ENCODE results near the gene RAI1. TPM values are rescaled to one million over a fixed set of nuclear protein-coding genes. Genes with fewer than 3 reads are reported as not detected.

The RAI1 gene
- polyA plus RNA-seq, 4 donors: 19.4 to 41.6 (median 24.3) TPM

GRCh38 chr17:17810084-17810894 is 129.0 kb downstream of the RAI1 start:
- peak in 2 of 4 donors; percentile 53 to 71 for DNase-seq (ENCODE audit: low read depth in 4 of 4, low spot score in 3 of 4)

GRCh38 chr17:17810895-17811248 is 129.6 kb downstream of the RAI1 start:
- DNase-seq (ENCODE audit: low read depth in 4 of 4, low spot score in 3 of 4): no peak

DNA sequence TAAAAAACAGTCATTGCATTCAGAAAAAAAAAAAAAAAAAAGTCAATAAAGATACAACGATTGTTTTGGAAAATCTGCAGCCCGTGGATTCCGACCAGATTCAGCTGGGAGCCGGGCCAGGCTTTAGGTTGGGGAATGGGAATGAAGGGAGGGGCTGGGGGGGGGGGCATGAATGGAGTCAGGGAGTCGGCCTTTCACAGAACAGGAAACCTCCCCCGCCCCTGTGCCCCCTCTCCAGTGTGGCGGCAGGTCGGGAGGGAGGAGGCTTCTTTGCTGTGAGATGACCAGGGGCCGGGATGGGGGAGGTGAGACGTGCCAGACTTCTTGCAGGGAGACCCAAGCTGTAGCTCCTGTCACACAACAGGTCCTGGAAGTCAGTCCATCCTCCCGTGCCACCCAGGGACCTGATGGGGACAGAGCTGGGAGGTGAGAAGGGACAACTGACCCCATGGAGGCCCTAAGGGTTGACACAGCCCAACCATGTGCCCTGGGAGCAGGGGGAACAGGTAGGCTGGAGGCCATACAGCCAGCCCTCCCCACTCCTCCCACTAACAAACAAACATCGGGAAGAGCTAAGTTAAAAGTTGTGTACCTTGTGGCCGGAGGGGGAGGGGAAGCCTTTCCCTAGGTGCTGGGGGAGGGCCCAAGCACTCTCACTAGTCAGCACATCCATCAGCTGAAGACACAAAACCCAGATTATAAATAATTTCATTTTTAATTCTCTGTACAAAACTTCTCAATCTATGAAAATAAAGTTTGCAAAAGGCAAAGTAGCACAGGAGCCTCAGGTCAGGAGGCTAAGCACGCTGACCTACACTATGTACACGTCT is 130.3 kb downstream of the RAI1 start:
- peak in 1 of 4 donors; percentile 48 for DNase-seq (ENCODE audit: low read depth in 4 of 4, low spot score in 3 of 4)

- no peak for DNase-seq (ENCODE audit: low read depth in 4 of 4, low spot score in 3 of 4)
Measured at GRCh38 chr17:17812211-17813054, 131.2 kb downstream of the RAI1 start.

- DNase-seq (ENCODE audit: low read depth in 4 of 4, low spot score in 3 of 4): no peak
Measured at GRCh38 chr17:17813055-17813724, 131.9 kb downstream of the RAI1 start.

- DNase-seq (ENCODE audit: low read depth in 4 of 4, low spot score in 3 of 4): no peak
Measured at GRCh38 chr17:17813725-17814095, 132.5 kb downstream of the RAI1 start.

DNA sequence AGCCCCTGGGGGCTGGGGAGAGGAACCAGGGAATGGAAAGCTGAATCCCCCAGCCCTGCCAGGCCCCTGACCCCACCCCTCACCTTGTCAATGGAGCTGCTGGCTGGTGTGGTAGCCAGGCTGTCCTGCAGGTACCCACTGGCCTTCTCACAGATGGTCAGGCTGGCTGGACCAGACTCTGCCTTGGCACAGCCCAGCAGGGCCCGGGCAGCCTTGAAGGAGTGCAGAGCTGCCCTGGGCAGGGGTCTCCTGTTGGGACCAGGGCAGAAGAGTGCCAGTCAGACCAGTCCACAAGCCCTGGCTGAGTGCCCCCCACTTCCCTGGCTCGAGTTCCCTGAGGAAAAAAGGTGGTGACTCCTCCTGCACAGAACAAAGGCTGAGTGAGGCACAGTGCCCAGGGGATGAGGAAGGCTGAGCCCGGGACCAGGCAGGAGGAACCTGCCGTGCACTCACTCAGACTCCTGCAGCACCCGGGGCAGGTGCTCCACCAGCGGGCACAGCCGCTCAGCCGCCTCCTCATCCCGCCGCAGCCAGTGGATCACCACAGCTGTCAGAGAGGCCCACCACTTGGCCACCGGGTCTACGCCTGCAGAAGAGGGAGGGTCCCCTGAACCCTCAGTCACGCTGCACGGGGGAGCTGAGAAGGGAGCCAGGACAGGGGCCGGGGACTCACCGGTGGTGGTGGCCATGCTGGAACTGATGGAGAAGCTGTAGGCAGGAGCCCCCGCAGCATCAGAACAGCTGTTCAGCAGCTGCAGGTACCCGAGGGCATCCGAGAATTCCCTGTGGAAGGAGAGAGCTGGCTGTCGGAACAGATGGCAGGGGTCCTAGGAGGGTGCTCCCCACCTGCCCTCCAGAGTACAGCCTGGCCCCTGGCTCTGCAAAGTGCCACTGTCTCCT is 133.2 kb downstream of the RAI1 start:
- no peak for DNase-seq (ENCODE audit: low read depth in 4 of 4, low spot score in 3 of 4)

DNA sequence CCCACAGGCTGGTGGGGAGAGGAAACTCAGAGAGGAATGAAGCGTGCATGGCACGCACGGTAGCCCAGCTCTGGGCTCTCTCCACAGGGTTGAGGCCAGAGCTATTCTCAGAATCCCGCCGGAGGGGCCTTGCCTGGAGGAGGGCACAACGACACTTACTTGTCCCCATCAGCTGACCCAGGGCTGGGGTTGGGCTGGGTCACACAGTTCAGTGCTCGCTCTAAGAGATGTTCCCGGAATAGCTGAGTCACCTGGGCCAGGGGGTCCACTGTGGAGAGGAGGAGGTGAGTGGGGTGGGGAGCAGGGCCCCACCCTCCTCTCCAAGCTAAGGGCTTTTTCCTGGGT is 133.8 kb downstream of the RAI1 start:
- no peak for DNase-seq (ENCODE audit: low read depth in 4 of 4, low spot score in 3 of 4)

- DNase-seq (ENCODE audit: low read depth in 4 of 4, low spot score in 3 of 4): no peak
Measured at GRCh38 chr17:17815436-17816200, 134.4 kb downstream of the RAI1 start.

DNA sequence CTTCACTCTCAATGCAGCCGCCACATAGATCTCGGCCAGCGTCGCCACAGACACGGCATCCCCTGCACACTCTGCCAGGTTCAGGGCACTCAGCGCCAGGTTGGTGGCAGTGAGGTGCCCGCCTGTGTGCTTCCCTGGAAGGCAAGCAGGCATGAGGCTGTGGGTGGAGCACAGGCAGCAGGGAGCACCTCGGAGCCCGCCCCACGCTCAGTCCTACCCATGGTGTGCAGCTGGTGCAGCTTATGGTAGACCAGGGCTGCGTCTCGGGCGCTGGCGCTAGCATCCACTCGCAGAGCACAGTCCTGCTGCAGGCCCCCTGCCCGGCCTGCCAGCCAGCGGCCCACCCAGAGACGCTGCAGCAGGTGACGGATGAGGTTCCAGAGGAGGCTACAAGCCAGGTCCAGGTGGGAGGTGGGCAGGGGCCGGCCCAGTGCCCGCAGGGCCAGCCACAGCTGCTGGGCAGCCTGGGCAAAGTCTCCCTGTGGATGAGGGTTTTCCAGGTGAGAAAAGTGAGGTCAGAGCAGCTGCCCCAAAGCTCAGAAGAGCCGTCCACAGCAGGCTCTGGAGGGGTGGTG is 135.1 kb downstream of the RAI1 start:
- no peak for DNase-seq (ENCODE audit: low read depth in 4 of 4, low spot score in 3 of 4)

GRCh38 chr17:17816831-17817551 is 135.7 kb downstream of the RAI1 start:
- no peak for DNase-seq (ENCODE audit: low read depth in 4 of 4, low spot score in 3 of 4)

- no peak for DNase-seq (ENCODE audit: low read depth in 4 of 4, low spot score in 3 of 4)
Measured at GRCh38 chr17:17817552-17817947, 136.3 kb downstream of the RAI1 start.

DNA sequence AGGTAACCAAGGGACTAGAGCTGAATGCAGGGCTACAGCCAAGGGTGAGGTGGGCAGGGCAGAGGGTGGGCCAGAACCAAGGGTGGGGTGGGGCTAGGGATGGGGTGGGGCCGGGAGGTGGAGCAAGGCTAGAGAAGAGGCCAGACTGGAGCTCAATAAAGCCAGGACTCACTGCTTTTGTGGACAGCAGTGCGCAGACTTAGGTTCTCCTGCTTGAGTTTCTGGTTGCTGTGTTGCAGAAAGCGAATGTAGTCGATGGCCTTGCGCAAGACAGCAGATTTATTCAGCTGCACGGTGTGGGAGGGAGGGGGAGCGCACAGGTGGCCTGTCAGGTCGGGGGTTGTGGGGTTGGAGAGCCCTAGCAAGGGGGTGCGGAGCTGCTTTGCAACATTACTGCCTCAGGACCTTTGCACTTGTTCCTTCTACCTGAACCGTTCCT is 136.8 kb downstream of the RAI1 start:
- DNase-seq (ENCODE audit: low read depth in 4 of 4, low spot score in 3 of 4): no peak

- DNase-seq (ENCODE audit: low read depth in 4 of 4, low spot score in 3 of 4): no peak
Measured at GRCh38 chr17:17819111-17819510, 137.9 kb downstream of the RAI1 start.

DNA sequence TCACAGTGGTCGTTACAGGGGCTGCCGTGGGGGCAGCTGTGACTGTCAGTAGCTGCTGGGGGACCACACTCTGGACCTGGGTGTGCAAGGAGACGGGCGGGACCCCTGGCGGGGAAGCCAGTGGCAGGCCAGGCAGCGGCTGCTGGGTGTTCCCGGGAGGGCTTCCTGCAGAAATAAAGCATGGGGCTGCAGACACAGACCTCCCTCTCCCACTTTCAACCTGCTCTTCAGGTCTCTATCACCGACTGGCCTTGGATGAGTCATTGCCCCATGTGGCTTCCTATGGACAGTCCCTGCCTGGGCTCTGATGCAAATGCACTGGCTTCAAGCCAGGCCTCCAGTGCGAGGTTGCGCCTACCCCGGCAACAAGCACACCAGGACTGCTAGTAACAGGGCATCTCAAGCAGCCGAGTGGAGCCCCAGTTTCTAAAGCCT is 138.3 kb downstream of the RAI1 start:
- DNase-seq (ENCODE audit: low read depth in 4 of 4, low spot score in 3 of 4): no peak

DNA sequence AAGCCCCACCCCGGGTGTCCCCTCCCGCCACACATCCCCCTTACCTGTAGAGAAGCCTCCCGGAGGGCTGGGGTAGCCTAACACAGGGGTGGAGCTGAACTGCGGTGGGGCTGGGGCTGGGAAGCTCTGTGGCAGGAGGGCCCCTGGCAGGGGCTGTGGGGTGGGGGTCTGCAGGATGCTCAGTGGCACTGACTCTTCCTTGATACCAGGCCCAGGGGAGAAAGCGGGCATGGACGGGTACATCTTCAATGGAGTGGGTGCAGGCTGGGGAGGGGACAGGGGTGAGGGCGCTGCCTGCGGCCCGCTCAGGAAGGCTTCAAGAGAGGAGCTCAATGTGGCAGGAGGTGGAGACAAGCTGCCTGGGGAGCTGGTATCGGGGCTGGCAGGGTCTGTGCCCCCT is 138.8 kb downstream of the RAI1 start:
- DNase-seq (ENCODE audit: low read depth in 4 of 4, low spot score in 3 of 4): no peak

GRCh38 chr17:17820463-17821158 is 139.4 kb downstream of the RAI1 start:
- no peak for DNase-seq (ENCODE audit: low read depth in 4 of 4, low spot score in 3 of 4)
